Kidney (tissue), 14 donors: Measurements from ENCODE around the gene CIAO3. TPM values are rescaled to one million over a fixed set of nuclear protein-coding genes. Genes with fewer than 3 reads are reported as not detected.

Source experiments
- DNase-seq, 5 donors: peaks; one replicate each; pipeline ENCODE4 v3.0.0-alpha.2; 2013 to 2020
- FAIRE-seq: peaks from 2 replicates; lab custom pipeline; 2012; peaks lifted over from hg19 to GRCh38; lab: Jason Lieb, UNC
- H3K27ac ChIP-seq, 2 donors: one replicate each; pipeline ENCODE4 v1.7.0; 2013; ENCODE audit warnings: low read depth in 2 of 2, low read length in 2 of 2, inconsistent platforms in 1 of 2
- H3K27me3 ChIP-seq: one replicate; pipeline ENCODE4 v1.7.1; 2013; ENCODE audit warnings: low read length, inconsistent platforms; ENCODE audit not compliant: control insufficient read depth, insufficient read depth
- H3K36me3 ChIP-seq, 3 donors: one replicate each; pipeline versions ENCODE4 v1.7.0 to v1.7.1; 2013; ENCODE audit warnings: low read length in 3 of 3, control low read depth in 1 of 3, inconsistent platforms in 1 of 3; ENCODE audit not compliant: insufficient read depth in 3 of 3, control insufficient read depth in 2 of 3
- H3K4me1 ChIP-seq, 3 donors: one replicate each; pipeline versions ENCODE4 v1.7.0 to v1.7.1; 2013; ENCODE audit warnings: low read length in 3 of 3, inconsistent platforms in 1 of 3, low read depth in 1 of 3; ENCODE audit not compliant: control insufficient read depth in 2 of 3, insufficient read depth in 2 of 3
- H3K4me3 ChIP-seq, 3 donors: one replicate each; pipeline versions ENCODE4 v1.7.0 to v1.8.1; 2013; ENCODE audit warnings: low read length in 3 of 3, control low read depth in 1 of 3, inconsistent platforms in 1 of 3
- H3K9ac ChIP-seq, 3 donors: one replicate each; pipeline versions ENCODE4 v1.7.0 to v1.7.1; 2013; ENCODE audit warnings: low read length in 3 of 3, control low read depth in 1 of 3, inconsistent platforms in 1 of 3
- H3K9me3 ChIP-seq, 3 donors: one replicate each; pipeline versions ENCODE4 v1.7.0 to v1.7.1; 2013; ENCODE audit warnings: low read length in 3 of 3, control low read depth in 1 of 3, inconsistent platforms in 1 of 3; ENCODE audit not compliant: control insufficient read depth in 2 of 3, insufficient read depth in 1 of 3
- CTCF ChIP-seq: IDR thresholded peaks from 3 replicates; pipeline ENCODE4 v1.5.1; 2012; ENCODE audit warnings: mild to moderate bottlenecking, moderate library complexity, borderline replicate concordance; ENCODE audit not compliant: insufficient read depth; ENCODE audit errors: extremely low read depth
- intact Hi-C: fragments of 100-400 bp; cut with DNase I; formaldehyde crosslinking; loops from one replicate; pipeline ENCODE4 v1.11.1; 2022
- polyA plus RNA-seq: library from polyadenylated mRNA; stranded (reverse); fragments of 350-450 nt; fragmentation: Illumina TruSeq; extraction: RNeasy Lipid Tissue Mini Kit (QIAGEN cat#74804); gene quantifications from one replicate; pipeline ENCODE4 v1.2.3, GENCODE V29; 2014; ENCODE audit warnings: low read depth, low replicate concordance; ENCODE audit not compliant: insufficient read depth
- total RNA-seq: library from RNA; stranded (reverse); fragmentation: NEBNext Ultra II Directional; extraction: Animal tissue kit (Norgen Biotek cat#: 25700); gene quantifications from one replicate; pipeline ENCODE4 v1.2.1, GENCODE V29; 2021
- donor health status: control.
- donor health status: control.
- donor health status: control.
- donor health status: control.
- donor health status: control.
- donor health status: DM: yes; HTN: yes; CAD: no.
- donor health status: Normal renal cell carcinoma (clear cell type).

The CIAO3 gene
- total and polyA plus RNA-seq, 2 donors from 2014 or later, result 36.8 to 37.7 TPM

GRCh38 chr16:747978-748746 lies 7.4 kb upstream of the CIAO3 start:
- no peak for FAIRE-seq
- Histone ChIP-seq H3K4me1 (no peaks in the 10 kb centered on the region), H3K27me3 (no peaks in the 10 kb centered on the region), H3K27ac (no peak overlapping the region), H3K36me3 (no peaks in the 10 kb centered on the region), H3K9ac (no peak overlapping the region), H3K4me3 (no peak overlapping the region), H3K9me3 (no peaks in the 10 kb centered on the region)
- no peak for TF ChIP-seq CTCF
- intact Hi-C loops, result no loop called here
- peak in 1 of 5 donors; percentile 43 for DNase-seq

- Histone ChIP-seq H3K36me3 (no peaks in the 10 kb centered on the region), H3K27me3 (no peaks in the 10 kb centered on the region), H3K4me3 (no peak overlapping the region), H3K27ac (no peak overlapping the region), H3K4me1 (no peaks in the 10 kb centered on the region), H3K9me3 (no peaks in the 10 kb centered on the region), H3K9ac (no peak overlapping the region)
- FAIRE-seq, result no peak
- peak in 1 of 5 donors; percentile 38 for DNase-seq
- intact Hi-C loops, result no loop called here
- TF ChIP-seq CTCF, result no peak
Observed at GRCh38 chr16:746637-747036, 5.8 kb upstream of the CIAO3 start.

GRCh38 chr16:745739-746138 lies 4.9 kb upstream of the CIAO3 start:
- Histone ChIP-seq H3K4me1 (peaks cover 0 to 3% (median 0%) of the 10 kb centered on the region in 3 donors), H3K36me3 (no peaks in the 10 kb centered on the region), H3K4me3 (no peak overlapping the region), H3K9ac (no peak overlapping the region), H3K27ac (no peak overlapping the region), H3K9me3 (no peaks in the 10 kb centered on the region), H3K27me3 (no peaks in the 10 kb centered on the region)
- peak; percentile 38 for TF ChIP-seq CTCF
- DNase-seq (peak in 3 of 5 donors; percentile 54 to 68 (median 64)), FAIRE-seq (no peak)
- intact Hi-C loops, result no loop called here
